Lung microvascular endothelial cell (primary cell): ENCODE measurements around the gene MFNG. TPM values are rescaled to one million over a fixed set of nuclear protein-coding genes. Genes with fewer than 3 reads are reported as not detected.
"Not testable (repeated sequence)": the region's sequence is repeated elsewhere in the genome, so short reads cannot be mapped to it uniquely, and the experiment has no call there.

ENCODE experiments used
- DNase-seq, 2 donors: peaks; one replicate each; pipeline versions ENCODE4 v3.0.0 to v3.0.0-alpha.2; 2010; ENCODE audit warnings: low read depth in 2 of 2
- total RNA-seq: library from RNA; depleted of rRNA; stranded (reverse); fragments of >200 nt; gene quantifications from 2 replicates; pipeline ENCODE4 v1.2.1, GENCODE V29; 2014

The MFNG gene, protein sequence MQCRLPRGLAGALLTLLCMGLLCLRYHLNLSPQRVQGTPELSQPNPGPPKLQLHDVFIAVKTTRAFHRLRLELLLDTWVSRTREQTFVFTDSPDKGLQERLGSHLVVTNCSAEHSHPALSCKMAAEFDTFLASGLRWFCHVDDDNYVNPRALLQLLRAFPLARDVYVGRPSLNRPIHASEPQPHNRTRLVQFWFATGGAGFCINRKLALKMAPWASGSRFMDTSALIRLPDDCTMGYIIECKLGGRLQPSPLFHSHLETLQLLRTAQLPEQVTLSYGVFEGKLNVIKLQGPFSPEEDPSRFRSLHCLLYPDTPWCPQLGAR
- total RNA-seq, result 89.8 and 137 TPM in 2 replicates

DNA sequence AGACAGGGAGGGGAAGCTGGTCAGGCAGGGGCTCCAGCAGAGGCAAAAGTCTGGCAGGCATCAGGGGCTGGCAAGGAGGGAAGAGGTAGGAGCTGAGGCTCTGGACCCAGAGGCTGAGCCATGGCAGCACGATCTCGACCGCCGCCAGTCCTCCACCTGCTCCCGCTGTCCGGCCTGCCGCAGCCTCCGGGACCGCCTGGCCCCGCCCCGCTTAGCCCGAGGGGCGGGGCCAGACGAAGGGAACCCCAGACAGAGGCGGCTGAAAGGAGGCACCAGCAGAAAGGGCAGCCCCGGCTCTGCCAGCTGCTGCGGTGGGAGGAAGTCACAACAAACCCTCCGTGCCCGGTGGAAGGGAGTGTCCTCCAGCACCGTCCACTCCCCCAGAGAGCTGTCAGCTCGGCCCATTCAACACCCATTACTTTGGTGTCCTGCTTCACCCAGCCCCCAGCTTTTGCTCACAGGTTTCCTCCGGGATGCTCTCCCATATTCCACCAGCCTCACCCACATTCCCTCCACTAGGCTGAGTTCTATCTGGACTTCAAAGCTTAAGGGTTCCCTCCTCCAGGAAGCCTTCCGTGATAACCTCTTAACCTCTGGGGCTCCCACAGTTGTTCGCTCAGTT, at the start of gene MFNG:
Gene MFNG, minus strand, starts transcription at position 161 of the 622 bp plus-strand sequence. CDS start 207 bp downstream, outside the sequence.
- peak; percentile 67 to 68 for DNase-seq

DNA sequence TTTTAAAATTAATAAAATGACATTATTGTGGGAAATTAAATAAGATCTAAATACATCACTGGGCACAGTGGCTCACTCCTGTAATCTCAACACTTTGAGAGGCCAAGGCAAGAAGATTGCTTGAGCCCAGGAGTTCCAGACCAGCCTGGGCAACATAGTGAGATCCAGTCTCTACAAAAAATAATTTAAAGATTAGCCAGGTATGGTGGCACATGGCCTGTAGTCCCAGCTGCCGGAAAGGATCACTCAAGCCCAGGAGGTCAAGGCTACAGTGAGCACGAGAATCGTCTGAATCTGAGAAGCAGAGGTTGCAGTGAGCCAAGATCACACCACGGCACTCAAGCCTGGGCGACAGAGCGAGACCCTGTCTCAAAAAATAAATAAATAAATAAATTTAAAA, 49.0 kb upstream of the MFNG start:
- no peak for DNase-seq

DNA sequence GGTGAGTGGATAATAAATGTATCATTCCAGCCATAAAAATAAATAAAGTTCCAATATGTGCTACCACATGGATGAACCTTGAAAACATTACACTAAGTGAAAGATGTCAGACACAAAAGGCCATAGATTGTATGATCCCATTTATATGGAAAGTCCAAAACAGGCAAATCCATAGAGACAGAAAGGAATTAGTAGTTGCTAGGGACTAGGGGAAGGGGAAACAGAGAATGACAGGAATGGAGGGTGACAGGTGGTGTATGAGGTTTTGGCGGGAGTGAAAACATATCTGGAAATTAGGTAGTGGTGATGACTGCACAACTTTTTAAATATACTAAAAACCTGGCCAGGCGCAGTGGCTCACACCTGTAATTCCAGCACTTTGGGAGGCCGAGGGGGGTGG, 48.3 kb upstream of the MFNG start:
- no peak for DNase-seq

DNA sequence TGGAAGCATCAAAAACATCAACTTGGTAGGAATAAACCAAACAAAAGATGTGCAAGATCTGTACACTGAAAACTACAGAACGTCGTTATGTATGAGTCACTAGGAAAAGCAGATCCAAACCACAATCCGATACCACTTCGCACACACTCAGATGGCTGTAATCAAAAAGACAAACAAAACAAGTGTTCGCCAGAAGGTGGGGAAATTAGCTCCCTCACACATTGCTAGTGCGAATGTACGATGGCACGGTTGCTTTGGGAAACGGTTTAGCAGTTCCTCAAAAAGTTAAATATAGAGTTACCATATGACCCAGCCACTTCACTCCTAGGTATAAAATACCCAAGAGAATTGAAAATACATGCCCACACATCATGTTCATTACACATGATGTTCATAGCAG, 47.8 kb upstream of the MFNG start:
- peak in 1 of 2 donors; percentile 81 for DNase-seq

DNA sequence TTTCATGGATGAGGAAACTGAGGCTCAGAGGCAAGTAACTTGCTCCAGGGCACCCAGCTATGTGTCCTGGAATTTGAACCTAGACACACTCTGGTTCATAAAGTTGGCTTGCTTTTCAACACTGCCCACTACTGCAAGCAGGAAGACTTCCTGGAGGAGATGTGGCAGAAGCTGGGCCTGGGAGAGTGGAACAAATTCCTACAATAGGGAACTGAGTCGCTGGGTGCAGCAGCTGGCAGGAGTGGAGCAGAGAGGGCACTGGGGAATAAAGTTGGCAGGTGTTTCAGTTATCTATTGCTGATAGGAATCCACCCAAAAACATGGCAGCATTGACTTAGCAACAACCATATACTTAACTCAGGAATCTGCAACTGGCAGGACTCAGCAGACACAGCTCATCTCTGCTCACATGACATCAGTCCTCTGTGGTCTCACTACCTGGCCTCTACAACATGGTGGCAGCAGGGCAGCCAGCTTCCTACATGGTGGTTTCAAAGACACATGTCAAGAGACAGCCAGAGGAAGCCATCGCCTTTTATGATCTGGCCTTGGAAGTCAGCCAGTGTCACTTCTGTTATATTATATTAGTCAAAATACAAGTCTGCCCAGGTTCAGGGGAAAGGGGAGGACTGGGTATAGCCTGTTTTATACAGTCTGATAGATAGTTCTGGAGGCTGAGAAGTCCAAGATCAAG, 43.6 kb upstream of the MFNG start:
- DNase-seq, result peak in 1 of 2 donors; percentile 23

DNA sequence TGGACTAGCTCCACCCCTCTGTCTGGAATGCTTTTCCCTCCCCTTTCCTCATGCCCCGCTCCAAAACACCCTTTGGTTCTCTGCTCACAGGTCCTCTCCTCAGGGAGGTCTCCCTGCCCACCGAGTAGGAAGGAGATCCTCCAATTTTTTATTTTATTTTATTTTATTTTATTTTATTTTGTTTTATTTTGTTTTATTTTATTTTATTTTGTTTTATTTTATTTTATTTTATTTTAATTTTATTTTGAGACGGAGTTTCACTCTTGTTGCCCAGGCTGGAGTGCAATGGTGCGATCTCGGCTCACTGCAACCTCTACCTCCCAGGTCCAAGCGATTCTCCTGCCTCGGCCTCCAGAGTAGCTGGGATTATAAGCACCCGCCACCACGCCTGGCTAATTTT, 41.8 kb upstream of the MFNG start:
- DNase-seq, result not testable (repeated sequence)

DNA sequence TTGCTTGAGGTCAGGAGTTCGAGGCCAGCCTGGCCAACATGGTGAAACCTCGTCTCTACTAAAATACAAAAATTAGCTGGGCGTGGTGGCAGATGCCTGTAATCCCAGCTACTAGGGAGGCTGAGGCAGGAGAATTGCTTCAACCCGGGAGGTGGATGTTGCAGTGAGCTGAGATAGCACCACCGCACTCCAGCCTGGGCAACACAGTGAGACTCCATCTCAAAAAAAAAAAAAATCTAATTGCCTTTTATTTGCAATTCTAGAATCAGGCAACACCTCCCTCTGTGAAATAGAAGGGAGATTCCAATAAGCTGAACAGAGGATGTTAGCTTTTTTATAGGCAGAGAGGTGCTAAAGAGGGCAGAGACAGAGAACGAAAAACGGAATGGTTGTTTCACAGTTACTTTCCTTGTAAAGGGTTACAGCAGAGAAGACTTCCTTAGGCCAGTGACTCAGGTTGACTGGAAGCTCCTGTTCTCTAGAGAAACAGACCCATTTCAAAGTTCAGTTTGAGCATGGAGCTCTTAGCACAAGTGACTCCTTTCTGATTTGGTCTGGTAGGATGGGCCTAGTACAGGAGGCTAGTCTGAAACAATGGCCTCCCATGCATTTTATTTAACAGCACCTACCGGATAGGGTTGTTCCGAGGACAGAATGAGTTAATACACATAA, 41.0 kb upstream of the MFNG start:
- peak in 1 of 2 donors; percentile 45 for DNase-seq

DNA sequence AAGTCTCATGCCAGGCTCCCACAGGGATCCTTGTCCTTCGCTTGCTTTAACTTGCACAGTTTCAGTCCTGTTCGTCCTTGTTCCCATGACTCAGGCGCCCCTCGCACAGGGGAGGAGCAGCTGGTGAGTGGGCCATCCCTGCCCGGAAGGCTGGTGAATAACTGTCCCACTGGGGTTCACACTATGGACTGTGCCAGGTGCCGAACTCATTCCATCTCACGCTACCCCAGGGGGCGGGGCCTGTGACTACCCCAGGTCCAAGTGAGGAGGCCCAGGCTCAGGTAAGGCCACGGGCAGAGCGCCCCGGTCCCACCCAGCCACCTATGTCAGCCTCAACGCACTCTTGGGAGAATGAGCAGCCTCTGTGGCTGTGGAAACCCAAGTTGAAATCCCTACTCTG, 40.2 kb upstream of the MFNG start:
- no peak for DNase-seq

DNA sequence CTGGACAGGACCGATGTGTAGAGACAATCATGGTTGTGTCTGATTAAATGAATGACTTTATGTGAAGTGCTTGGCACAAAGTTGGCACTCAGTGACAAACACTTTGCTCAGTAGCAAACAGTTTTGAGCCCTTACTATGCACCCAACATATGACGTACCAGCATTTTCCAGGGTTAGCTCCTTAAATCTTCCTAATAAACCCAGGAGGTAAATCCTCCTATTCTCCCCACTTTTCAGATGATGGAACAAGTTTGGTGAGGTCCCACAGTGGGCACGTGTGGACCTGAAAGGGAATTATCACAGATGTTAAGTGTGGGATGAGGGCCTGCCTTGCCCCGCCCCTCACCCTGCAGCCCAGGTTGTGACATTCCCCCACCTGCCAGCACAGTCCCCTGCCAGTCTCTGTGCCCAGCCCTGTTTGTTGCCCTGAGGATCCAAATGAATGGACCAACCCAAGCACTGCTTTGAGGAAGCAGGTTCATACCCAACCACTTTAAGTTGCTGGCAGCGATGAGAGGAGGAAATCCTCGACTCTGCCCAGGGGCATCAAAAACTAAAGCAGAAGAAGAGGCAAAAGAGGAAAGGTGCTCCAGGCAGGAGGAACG, 39.7 kb upstream of the MFNG start:
- no peak for DNase-seq

DNA sequence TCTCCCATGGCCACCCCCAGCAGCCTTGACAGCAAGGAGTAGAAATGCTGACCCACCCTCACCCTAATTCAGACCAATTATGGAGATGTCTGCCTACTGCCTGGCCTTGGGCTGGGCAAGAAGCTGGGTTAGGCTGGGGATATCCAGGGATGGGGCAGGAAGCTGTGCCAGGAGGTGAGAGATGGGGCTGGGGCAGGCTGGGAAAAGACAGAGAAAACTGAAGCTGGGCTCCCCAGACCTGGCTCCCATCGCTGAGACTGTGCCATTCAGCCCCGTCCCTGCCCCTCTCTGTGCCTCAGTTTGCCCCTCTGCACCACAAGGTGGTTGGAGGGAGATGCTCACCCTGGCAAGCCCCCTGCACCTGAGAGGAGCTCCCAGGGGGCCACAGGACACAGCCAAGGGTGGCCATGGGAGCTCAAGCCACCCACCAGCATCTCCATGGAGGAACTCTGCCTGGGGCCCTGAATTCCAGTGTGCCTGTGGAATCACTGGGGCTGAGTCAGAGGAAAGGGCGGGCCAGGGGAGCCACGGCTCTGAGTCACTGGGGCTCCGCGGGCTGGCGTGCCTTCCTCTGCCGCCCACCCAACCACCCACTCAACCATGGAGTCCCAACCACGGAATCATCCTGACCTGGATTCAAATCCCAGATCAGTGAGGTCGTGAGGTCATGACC, 39.0 kb upstream of the MFNG start:
- DNase-seq, result peak; percentile 68 to 81

DNA sequence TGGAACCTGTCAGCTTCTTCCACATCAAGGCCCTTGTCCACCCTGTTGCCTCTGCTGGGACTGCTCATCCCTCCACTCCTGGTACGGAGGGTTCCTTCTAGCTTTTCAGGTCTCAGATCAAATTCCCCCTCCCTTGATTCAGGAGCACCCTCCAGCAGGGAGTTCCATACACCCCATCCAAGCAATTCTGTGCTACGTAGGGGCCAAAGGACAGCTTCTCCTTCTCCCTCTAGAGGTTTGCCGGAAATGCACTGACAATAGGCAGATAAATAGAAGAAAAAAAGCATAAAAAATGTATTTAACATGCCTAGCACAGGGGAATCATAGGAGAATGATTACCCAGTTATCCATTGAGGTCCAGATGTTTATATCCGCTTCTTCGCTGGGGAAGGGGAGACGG, 36.3 kb upstream of the MFNG start:
- no peak for DNase-seq

DNA sequence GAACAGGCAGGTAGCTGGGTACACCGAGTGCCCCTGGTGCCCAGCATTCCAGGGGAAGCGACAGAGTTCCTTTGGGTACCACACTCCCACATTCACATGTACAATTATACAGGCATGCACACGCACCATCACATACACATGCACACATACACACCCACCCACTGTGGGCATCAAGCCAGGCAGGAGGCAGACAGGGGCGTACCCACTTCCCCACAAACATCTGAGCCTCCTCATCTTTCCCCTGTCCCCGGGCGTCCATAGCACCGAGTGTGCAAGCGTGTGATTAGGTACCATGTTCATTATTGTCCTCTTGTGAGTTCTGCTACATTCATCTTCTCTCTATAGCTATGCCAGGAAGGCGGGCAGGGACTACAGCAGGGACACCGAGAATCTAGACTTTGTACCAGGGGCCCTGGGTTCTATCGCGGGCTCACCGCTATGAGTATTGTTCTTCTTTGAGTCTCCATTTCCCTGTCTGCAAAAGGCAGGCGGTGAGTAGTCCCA, 35.1 kb upstream of the MFNG start:
- no peak for DNase-seq

DNA sequence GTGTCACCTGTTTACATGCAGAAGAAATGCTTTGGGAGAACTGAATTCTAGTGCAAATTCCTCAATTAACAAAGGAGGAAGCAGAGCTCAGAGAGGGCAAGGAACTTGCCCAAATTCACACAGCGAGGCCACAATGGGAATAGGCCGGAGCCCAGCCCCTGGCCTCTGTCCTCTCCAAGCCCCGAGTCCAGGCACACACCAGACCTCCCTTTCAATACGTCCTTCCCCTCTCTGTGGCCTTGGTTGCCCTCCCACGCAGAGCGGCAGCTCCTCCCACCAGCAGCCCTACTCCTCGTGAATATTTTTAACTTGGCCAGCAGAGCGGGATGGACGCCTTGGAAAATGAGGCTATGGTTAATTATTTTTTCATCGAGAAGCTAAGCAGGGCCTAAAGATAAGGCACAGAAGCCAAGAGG, 34.6 kb upstream of the MFNG start:
- DNase-seq, result no peak

DNA sequence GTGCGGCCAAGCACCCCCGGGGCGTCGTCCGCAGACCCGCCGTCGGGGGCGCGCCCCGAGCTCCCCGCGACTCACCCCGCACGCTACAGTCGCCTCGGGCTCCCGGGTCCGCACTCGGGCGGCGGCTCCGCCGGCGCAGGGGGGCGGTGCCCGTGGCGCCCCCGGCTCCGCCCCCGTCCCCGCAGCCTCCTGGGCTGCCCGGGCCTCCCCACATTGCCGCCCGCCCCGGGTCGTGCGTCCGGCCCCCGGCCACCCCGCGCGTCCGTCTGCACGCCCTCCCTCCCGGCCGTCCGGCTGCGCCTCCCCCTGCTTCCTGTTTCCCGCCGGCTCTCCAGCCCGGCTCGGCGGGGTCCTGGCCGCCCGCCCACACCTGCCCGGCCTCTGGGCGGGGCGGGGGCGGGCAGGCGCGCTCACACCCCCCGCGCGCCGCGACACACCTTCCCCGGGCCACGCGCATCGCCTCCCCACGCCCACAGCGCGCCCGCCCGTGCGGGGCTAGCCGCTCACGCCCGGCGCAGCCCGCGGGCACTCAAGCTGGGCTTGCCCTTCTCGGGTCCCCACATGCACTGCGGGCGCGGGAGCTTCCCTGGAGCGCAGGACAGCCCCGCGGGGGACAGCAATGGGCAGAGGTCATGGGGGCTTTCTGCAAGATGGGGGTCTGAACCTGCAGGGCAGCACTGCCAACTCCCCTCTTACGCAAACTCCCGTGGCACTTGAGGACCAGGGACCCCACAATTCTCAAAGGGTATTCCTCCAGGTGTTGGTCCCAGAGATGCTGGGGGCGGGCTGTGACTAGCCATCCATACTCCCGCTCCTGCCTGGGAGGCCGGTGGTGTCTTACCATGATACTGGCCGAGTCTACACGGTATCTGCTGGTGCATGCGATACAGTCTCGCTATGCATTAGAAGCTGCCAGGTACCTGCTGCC, 33.3 kb upstream of the MFNG start, which contains the start of gene CARD10:
Gene CARD10, minus strand, starts transcription at position 148 of the 928 bp plus-strand sequence. CDS start 215 bp downstream, outside the sequence.
- DNase-seq, result peak; percentile 39 to 77

DNA sequence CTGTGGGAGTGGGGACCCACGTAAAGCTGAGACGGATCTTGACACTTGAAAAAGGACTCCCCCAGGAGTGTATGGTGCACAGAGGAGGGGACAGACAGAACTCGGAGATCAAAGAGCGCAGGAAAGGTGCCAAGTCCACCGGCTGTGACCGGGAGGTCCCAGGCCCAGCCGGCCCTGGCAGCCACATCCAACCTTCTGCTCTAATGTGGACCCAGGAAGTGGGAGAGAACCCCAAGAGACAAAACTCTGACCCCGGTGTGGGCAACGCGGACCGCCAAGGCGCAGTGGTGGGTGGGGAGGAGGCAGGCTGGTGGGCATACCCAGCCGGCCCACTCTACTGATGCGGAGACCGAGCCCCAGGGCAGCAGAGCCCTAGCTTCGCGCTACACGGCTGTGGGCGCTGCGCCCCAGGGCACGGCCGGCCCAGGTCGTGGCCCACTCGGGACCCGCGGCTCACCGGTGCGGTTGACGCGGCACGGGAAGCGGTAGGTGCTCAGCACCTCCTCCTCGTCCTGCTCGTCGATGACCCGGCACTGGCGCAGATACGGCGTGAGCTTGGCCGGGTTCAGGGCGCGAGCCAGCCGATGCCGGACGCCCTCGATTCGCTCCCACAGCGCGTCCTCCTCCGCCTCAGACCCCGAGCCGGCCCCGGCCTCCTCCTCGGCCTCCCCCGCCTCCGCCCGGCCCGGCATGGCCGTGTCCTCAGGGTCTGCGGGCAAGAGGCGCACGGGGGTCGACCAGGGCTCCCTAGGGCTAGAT, 32.5 kb upstream of the MFNG start:
- peak; percentile 32 to 35 for DNase-seq

DNA sequence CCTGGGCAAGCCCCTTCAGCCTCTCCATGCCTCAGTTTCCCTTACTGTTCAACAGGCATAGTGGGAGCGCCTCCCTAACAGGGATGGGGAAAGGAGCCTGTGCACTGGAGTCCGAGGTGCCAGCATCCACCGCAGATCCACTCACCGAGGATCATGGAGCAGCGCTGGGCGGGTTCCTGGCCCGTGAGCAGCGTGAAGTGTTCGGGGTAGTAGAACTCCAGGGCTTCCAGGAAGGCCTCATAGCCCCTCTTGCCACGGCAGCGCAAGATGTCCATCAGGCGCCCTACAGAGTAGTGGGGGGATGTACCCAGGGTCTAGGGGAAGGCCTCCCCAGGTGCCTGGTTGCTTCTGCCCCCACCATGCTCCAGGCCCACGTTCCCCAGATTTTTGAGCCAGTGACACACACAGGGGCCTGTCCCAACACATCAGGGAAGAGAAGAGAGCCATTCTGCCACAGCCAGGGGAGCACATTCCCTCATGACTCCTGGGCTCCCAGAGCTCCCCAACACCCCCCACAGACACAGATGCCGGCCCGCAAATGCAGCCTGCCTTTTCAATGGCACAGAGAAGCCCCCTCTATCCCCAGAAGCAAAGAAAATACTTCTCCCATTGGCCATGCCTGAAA, 31.8 kb upstream of the MFNG start:
- no peak for DNase-seq

DNA sequence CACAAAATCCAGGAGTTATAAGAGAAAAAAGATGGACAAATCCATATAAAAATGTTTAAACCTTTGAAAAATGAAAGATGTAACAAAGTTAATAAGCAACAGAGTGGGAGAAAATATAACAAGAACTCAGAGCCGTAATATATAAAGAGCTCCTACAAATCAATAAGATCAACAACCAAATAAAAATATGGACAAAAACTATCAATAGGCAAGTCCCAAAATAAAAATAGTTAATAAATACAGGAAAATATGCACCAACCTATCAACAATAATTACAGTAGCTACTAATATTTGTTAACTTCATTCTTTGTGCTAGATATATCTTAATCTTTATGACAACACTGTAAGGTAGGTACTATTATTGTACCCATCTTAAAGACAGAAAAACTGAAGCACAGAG, 30.3 kb upstream of the MFNG start:
- no peak for DNase-seq

DNA sequence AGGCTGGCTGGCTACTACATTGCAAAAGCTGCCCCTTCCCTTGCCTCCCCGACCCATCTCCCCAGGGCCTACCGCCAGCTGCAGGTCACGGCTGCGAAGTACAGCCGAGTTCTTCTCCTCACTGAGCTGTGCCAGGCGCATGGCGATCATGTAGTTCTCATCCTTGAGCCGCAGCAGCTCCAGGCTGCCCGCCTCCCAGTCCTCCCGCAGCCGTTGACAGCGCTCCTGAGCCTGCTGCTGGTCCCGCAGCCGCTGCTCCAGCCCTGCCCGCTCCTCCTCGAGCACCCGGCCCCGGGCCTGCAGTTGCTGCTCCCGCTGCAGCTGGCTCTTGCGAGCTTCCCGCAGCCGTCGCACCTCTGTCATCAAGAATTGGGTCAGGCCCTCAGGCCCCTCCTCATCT, 29.7 kb upstream of the MFNG start:
- DNase-seq, result no peak
